Measurements from ENCODE around the gene CASTOR1. TPM values are rescaled to one million over a fixed set of nuclear protein-coding genes. Genes with fewer than 3 reads are reported as not detected.

The CASTOR1 gene
- total RNA-seq, 1 experiment from 2014 or later: 6.1 TPM

- no peak for DNase-seq (ENCODE audit: low read depth)
Measured at GRCh38 chr22:30247561-30247960, 41.7 kb downstream of the CASTOR1 start.

GRCh38 chr22:30246814-30247376 lies 42.4 kb downstream of the CASTOR1 start:
- no peak for DNase-seq (ENCODE audit: low read depth)

- DNase-seq (ENCODE audit: low read depth): no peak
Measured at GRCh38 chr22:30245985-30246813, 43.1 kb downstream of the CASTOR1 start, which contains the start of gene LIF. Gene LIF (minus strand): TSS chr22:30246759. CDS start chr22:30246695, 64 bp downstream.

- DNase-seq (ENCODE audit: low read depth): no peak
Measured at GRCh38 chr22:30245181-30245984, 43.9 kb downstream of the CASTOR1 start.

GRCh38 chr22:30244641-30245040 lies 44.7 kb downstream of the CASTOR1 start:
- DNase-seq (ENCODE audit: low read depth): no peak

GRCh38 chr22:30244066-30244465 lies 45.2 kb downstream of the CASTOR1 start:
- DNase-seq (ENCODE audit: low read depth): no peak

- DNase-seq (ENCODE audit: low read depth): no peak
Measured at GRCh38 chr22:30243661-30244060, 45.6 kb downstream of the CASTOR1 start.

- DNase-seq (ENCODE audit: low read depth): no peak
Measured at GRCh38 chr22:30241576-30242371, 47.5 kb downstream of the CASTOR1 start.

GRCh38 chr22:30240541-30241417 lies 48.5 kb downstream of the CASTOR1 start:
- no peak for DNase-seq (ENCODE audit: low read depth)

GRCh38 chr22:30239488-30240405 lies 49.6 kb downstream of the CASTOR1 start:
- no peak for DNase-seq (ENCODE audit: low read depth)

GRCh38 chr22:30238661-30239487 lies 50.4 kb downstream of the CASTOR1 start:
- no peak for DNase-seq (ENCODE audit: low read depth)

- no peak for DNase-seq (ENCODE audit: low read depth)
Measured at GRCh38 chr22:30238136-30238535, 51.2 kb downstream of the CASTOR1 start.

GRCh38 chr22:30236875-30237274 lies 52.4 kb downstream of the CASTOR1 start:
- DNase-seq (ENCODE audit: low read depth): no peak

- DNase-seq (ENCODE audit: low read depth): peak; percentile 83
Measured at GRCh38 chr22:30235687-30236170, 53.6 kb downstream of the CASTOR1 start.
